ENCODE results near the gene HAPLN3.

DNA sequence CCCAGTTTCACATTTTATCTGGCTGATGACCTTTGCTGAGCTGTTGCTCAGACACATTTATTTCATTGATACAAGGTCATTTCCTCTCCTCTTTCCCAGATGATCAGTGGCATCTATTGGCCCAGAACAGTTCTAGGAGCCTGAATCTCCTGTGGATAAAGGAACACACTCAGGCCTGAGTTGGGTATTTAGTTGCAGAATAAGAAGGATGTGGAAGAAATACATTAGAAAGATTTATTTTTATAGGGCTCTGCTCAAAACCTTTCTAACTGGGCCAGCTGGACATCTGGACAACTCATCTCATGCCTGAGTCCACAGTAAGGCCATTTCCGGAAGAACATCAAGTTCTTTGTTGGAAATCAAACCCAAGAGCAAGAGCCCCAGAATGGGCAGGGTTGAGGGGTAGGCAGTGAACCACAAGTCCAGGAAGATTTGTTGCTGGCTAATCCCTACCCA is 37.6 kb upstream of the HAPLN3 start:
- TF ChIP-seq CTBP1 (IDR thresholded peaks at IDR 0.05; ENCODE audit: borderline replicate concordance) (no peak), ARNT (IDR thresholded peaks at IDR 0.05) (no peak), ELF4 (IDR thresholded peaks at IDR 0.05) (no peak), FOXM1 (IDR thresholded peaks at IDR 0.05; ENCODE audit: borderline replicate concordance) (no peak), SUZ12 (IDR thresholded peaks at IDR 0.05) (no peak)
- TF ChIP-seq, protein P1, sequence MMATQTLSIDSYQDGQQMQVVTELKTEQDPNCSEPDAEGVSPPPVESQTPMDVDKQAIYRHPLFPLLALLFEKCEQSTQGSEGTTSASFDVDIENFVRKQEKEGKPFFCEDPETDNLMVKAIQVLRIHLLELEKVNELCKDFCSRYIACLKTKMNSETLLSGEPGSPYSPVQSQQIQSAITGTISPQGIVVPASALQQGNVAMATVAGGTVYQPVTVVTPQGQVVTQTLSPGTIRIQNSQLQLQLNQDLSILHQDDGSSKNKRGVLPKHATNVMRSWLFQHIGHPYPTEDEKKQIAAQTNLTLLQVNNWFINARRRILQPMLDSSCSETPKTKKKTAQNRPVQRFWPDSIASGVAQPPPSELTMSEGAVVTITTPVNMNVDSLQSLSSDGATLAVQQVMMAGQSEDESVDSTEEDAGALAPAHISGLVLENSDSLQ (IDR thresholded peaks at IDR 0.05): no peak
